HG03045 (cell line): ENCODE data around the gene SENP6.
"Not testable (repeated sequence)": the region's sequence is repeated elsewhere in the genome, so short reads cannot be mapped to it uniquely, and the experiment has no call there.

Experiments
- ATAC-seq: cut with Tn5 transposase; IDR thresholded peaks from one replicate; pipeline ENCODE4 v1.9.1; 2021; ENCODE audit warnings: mild to moderate bottlenecking, moderate library complexity; ENCODE audit not compliant: unreplicated experiment

Gene SENP6

DNA sequence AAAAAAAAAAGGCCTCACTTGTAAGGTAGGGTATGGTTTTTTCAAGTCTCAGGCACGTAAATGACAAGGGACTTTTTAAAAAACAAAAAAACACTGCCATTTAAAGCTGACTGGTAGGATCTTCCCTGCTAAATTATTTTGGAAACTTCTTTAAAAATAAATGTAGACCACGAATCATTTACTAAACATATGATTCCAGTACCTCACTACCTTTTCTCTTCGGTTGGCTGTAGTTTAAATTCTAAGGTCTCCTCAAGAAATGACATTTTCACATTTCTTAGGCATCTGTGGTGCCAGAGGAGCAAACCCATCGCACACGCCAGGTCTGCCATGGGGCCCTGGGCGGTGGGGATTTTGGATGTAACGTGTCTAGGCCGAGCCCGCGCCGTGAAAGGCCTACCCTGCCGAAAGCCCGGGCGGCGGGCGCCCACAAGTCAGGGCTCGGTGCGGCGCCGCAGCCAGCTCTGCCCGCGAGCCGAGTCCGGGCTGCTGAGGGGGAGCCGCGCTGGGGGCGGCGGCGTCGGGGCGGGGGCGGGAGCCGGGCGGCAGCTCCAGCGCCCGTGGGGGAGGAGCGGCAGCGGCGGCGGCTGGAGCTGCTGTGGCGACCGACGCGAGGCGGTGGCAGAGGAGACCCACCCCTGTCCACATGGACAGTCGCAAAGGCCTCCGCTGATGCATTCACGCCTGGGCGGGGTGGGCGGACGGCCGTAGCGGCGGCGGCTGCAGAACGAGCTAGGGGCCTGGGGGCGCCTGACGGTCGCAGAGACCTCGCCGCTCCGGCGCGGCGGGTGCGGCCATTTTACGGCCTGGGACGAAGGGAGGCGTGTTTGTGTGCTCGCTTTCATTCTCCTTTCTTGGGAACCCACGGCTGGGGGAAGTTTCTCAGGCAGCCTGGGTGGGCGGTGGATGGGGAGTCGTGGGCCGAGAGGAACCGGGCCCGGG is at the start of gene SENP6:
Gene SENP6 (plus strand): TSS at position 577 of the 942 bp plus-strand sequence. CDS start 645 bp downstream, outside the sequence.
- peak; percentile 77 for ATAC-seq

- no peak for ATAC-seq
Measured at GRCh38 chr6:75556240-75556639, 45.4 kb upstream of the SENP6 start.

DNA sequence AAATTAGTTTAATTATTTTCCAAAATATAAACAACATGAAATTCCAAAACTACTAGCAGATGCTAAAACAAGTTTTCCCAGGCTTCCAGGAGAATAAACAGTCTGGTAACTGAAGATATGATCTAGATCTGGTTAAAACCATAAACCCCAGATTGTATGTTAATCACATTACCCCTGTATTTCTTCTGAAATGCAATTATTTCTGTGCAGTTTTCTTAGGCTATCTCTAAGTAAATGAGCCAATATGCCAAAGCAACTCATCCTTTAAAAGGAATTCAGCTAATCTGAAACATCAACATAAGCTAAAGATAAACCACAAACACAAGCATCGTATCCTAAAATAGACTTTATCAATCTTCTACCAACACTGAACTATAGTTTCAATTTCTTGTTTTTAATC is 44.6 kb upstream of the SENP6 start:
- no peak for ATAC-seq

- ATAC-seq, result no peak
Measured at GRCh38 chr6:75563032-75563431, 38.6 kb upstream of the SENP6 start.

DNA sequence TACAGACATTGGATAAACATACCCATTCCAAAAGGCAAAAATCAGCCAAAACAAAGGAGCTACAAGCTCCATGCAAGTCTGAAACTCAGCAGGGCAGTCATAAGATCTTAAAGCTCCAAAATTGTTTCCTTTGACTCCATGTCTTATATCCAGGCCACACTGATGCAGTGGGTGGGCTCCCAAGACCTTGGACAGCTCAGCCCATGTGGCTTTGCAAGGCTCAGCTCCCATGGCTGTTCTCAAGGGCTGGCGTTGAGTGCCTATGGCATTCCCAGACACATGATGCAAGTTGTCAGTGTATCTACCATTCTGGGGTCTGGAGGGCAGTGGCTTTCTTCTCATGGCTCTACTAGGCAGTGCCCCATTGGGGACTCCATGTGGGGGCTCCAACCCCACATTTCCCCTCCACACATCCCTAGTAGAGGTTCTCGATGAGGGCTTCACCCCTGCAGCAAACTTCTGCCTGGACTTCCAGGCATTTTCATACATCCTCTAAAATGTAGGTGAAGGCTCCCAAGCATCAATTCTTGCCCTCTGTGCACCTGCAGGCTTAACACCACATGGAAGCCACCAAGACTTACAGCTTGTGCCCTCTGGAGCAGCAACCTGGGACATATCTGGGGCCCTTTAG is 35.4 kb upstream of the SENP6 start:
- no peak for ATAC-seq

DNA sequence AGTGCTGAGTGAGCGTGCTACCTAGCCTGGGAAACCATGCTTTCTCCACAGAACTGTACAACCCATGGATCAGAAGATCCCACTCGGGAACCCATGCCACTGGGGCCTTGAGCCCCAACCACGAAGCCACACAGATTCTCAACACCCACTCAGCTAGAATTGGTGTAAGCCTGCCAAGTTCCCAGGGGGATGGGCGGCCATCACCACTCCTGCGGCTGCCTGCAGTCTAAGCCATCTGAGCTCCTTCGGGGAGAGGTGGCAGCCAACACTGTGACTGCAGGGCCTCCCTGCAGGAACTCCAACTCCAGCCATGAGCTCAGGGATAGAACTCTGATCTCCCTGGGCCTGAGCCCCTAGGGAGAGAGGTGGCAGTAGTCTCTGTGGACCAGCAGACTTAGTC is 33.6 kb upstream of the SENP6 start:
- no peak for ATAC-seq

DNA sequence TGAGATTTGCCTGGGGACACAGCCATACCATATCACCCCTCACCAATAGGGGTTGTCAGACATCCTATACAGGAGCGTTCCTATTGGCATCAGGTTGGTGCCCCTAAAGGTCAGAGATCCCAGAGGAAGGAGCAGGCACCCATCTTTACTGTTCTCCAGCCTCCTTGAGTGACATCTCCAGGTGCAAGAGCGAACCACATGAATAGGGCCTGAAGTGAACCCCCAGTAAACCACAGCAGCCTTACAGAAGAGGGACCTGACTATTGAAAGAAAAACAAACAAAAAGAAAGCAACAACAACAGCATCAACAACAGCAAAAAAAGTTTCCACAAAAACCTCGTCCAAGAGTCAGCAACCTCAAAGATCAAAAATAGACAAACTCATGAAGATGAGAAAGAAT is 32.7 kb upstream of the SENP6 start:
- no peak for ATAC-seq

- ATAC-seq, result not testable (repeated sequence)
Measured at GRCh38 chr6:75570671-75571070, 31.0 kb upstream of the SENP6 start.

DNA sequence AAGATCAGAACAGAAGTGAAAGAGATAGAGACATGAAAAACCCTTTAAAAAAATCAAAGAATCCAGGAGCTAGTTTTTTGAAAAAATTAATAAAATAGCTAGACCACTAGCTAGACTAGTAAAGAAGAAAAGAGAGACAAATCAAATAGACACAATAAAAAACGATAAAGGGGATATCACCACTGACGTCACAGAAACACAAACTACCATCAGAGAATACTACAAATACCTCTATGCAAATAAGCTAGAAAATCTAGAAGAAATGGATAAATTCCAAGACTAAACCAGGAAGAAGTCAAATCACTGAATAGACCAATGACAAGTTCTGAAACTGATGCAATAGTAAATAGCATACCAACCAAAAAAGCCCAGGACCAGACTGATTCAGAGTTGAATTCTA is 29.6 kb upstream of the SENP6 start:
- ATAC-seq, result no peak

- ATAC-seq, result peak; percentile 59
Measured at GRCh38 chr6:75579951-75580350, 21.7 kb upstream of the SENP6 start.

DNA sequence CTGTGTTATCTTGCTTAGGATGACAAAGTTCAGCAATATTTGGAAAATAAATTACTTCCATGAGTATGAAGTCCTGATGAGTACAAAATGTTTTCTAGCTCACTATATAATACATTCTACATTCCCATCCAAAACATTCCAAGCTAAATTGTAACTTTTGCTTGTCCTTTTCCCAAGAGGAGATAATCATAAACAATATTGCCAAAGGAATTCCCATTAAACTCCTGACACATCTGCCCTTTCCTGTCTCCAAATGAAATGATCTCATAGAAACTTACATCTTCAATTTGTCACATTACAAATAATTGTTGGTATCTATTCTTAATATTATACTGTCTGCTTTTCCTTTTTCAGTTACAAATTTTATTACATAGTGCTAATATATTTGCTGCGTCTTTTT is 20.4 kb upstream of the SENP6 start:
- ATAC-seq, result no peak

GRCh38 chr6:75584552-75584951 is 17.1 kb upstream of the SENP6 start:
- ATAC-seq, result not testable (repeated sequence)

- ATAC-seq, result no peak
Measured at GRCh38 chr6:75588948-75589347, 12.7 kb upstream of the SENP6 start.

- no peak for ATAC-seq
Measured at GRCh38 chr6:75590370-75590769, 11.3 kb upstream of the SENP6 start.

DNA sequence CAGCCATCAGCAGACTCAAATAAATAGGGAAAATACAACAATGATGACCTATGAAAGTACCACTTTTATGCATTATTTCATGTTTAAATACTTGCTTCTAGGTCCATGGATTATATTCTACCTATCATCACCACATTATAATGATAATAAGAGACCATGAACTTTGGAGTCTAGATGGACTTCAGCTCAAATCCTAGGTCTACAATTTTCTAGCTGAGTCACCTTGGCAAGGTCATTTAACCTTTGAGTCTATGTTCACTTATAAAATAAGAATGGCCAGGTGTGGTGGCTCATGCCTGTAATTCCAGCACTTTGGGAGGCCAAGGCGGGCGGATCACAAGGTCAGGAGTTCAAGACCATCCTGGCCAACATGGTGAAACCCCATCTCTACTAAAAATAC is 5.3 kb upstream of the SENP6 start:
- not testable (repeated sequence) for ATAC-seq

DNA sequence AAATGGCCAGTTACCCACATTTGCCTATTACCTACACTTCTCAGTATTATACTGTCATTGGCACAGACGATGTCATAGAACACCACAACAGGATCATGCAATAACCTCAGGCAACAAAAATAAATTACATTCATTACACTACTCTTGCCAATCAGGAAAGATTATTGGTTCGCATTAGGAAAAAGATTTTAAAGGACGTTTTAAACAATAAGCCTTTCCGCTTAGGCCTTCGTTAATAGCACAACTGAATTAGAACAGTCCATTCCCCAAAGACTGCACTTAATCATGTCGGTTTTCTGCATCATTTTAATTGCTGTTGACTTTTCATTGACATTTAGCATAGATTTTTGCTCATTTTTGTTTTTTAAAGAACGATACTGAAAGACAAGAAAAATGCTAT is 912 bp upstream of the SENP6 start:
- ATAC-seq, result no peak

DNA sequence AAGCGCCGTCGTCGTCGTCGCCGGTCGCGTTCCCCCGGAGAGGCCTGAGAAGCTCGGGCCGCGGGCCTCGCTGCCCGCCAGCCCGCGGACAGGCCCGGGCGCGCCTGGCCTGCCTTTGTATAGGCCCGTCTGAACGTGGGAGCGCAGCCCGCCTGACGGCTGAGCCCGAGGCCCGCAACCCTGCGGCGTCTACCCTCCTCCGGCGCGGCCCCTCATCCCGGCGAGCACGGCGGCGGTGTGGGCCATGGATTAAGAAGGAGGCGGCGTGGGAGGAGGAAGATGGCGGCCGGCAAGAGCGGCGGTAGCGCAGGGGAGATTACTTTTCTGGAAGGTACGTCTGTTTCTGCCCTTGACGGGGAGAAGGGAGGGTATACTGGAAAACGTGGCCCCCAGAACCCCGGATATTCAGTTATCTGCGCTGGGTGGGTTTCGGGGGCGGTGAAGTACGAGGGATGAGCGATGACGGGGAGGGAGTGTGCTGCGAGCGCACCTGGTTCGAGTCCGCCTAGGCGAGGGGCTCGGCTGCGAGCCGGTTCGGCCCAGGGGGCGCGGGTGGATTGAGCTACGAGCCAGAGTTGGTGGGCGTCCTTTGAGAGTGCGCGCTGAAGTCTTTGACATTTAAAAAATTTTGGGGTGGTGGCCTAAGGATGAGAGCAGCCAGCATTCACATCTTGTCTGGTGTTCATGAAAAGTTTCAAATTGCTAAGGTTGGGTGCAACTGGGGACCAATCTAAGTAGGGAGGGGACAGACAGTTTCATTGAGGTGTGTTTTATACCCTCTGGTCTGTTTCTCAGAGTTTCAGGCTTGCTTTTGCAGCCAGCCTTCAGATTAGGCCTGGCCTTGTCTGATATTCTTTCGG is 796 bp downstream of the SENP6 start:
- ATAC-seq, result peak; percentile 46

DNA sequence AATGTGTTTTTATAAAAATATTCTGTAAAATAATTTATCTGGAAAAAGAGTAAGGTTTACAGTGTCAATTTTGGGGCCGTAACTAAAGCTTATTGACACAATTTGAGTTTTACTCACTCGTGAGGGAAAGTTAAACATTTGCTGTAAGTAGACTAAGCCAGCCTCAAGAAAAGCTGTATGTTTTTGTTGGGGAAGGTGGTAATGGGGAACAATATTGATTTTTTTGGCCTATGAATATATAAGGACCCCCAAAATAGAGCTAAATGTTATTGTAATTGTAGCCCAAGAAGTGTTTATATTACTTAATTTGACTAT is 1.4 kb downstream of the SENP6 start:
- ATAC-seq, result no peak

- ATAC-seq, result no peak
Measured at GRCh38 chr6:75604294-75604693, 2.6 kb downstream of the SENP6 start.

- no peak for ATAC-seq
Measured at GRCh38 chr6:75605635-75606034, 4.0 kb downstream of the SENP6 start.

- no peak for ATAC-seq
Measured at GRCh38 chr6:75608304-75608703, 6.6 kb downstream of the SENP6 start.
